ENCODE results near the gene NACA. TPM values are rescaled to one million over a fixed set of nuclear protein-coding genes. Genes with fewer than 3 reads are reported as not detected.

The NACA gene
- total and polyA plus RNA-seq, 2 of the 13 experiments (the other 11 are each of a cell fraction or from before 2014, with no cell fraction given) = 799 to 1,700 TPM

DNA sequence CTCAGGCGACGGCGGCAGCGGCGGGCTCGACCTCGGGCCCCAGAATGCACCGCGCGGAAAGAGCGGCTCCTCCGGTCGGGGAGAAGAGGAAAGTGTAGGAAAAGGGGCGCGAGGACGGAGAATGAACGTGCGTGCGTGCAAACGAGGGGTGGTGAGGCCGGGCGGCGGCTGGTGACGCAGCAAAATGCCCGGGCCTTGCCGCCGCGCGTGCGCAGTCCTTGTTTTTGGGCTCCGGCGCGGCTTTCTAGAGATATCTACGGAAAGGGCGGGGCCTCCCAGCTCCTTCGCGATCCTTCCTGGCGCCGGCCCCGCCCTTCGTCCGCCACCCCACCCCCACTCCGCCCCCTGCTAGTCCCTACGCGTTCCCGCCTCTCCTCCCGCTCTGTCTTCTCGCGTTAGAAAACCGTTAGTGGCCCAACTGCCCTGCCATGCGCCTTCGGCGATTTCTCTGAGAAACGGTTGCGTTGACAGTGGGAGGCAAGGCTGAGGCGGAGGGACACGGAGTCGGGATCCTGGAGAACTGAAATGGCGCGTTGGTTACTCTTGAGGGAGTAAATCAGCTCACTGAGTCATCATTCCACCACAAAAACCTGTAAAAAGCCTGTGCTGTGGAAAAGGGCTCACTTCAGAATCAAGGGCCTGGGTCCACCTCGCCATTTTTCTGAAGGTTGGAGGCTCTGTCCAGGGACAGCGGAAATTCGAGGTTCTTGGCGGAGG is 36.8 kb downstream of the NACA start, which contains the start of gene PTGES3 (continued):
- peak; percentile 100 for TF ChIP-seq ZNF687 (CRISPR knock-in tag; IDR thresholded peaks at IDR 0.05)
- TF ChIP-seq ZNF326 (CRISPR knock-in tag; IDR thresholded peaks at IDR 0.05; ENCODE audit: borderline replicate concordance) = no peak
- peak; percentile 70 for TF ChIP-seq ARID5B (CRISPR knock-in tag; IDR thresholded peaks at IDR 0.05)
- TF ChIP-seq ZNF510 (CRISPR knock-in tag; IDR thresholded peaks at IDR 0.05; ENCODE audit: low read depth) = peak; percentile 96; the same call in 1 of the 2 replicates
- TF ChIP-seq ZNF431 (CRISPR knock-in tag; IDR thresholded peaks at IDR 0.05; ENCODE audit: borderline replicate concordance, low read depth) = no peak; the same call in 1 of the 2 replicates
- no peak for TF ChIP-seq ZEB1 (IDR thresholded peaks at IDR 0.05; ENCODE audit: insufficient replicate concordance, low read depth)
- peak; percentile 87 for TF ChIP-seq KMT2B (CRISPR knock-in tag; IDR thresholded peaks at IDR 0.05)
- peak; percentile 98 for TF ChIP-seq FOXC1 (CRISPR knock-in tag; IDR thresholded peaks at IDR 0.05; ENCODE audit: borderline replicate concordance)
- peak; percentile 90 for TF ChIP-seq CHD2 (IDR thresholded peaks at IDR 0.05; ENCODE audit: low read depth, low read length)
- TF ChIP-seq CHCHD3 (CRISPR knock-in tag; IDR thresholded peaks at IDR 0.05) = 0 out of 2 replicates have a peak, but pooled peaks have one; percentile 4
- peak; percentile 41 for TF ChIP-seq NCOA1 (CRISPR knock-in tag; IDR thresholded peaks at IDR 0.05)
- 0 out of 2 replicates have a peak, but pooled peaks have one; percentile 1 for TF ChIP-seq RFX5 (IDR thresholded peaks at IDR 0.05; ENCODE audit: low read depth, low read length)
- peak; percentile 58 to 75 for TF ChIP-seq POLR2A (IDR thresholded peaks at IDR 0.05; ENCODE audit: insufficient read depth in 1 of 2, low read depth in 2 of 2, low read length in 2 of 2)
- TF ChIP-seq NCOR1 (IDR thresholded peaks at IDR 0.05; ENCODE audit: borderline replicate concordance, low read length) = no peak
- no peak for TF ChIP-seq GPBP1L1 (CRISPR knock-in tag; IDR thresholded peaks at IDR 0.05)
- no peak for TF ChIP-seq ZNF496 (CRISPR knock-in tag; IDR thresholded peaks at IDR 0.05; ENCODE audit: insufficient replicate concordance)
- TF ChIP-seq SP2 (CRISPR knock-in tag; IDR thresholded peaks at IDR 0.05) = no peak
- TF ChIP-seq MAZ (IDR thresholded peaks at IDR 0.05; ENCODE audit: borderline replicate concordance, low read depth, low read length) = peak; percentile 62; the same call in 1 of the 2 replicates
- peak; percentile 97 for TF ChIP-seq MAZ (CRISPR knock-in tag; IDR thresholded peaks at IDR 0.05; ENCODE audit: low read depth)
- TF ChIP-seq, protein P1, sequence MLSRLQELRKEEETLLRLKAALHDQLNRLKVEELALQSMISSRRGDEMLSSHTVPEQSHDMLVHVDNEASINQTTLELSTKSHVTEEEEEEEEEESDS (CRISPR knock-in tag; IDR thresholded peaks at IDR 0.05; ENCODE audit: borderline replicate concordance) = peak; percentile 93
